DMS153 treated with DMSO at 0.1 percent for 48 hours (cell line): Measurements from ENCODE around the gene TBC1D21.
"Not testable (repeated sequence)": the region's sequence is repeated elsewhere in the genome, so short reads cannot be mapped to it uniquely, and the experiment has no call there.

Experiments
- DNase-seq: peaks from one replicate; lab custom pipeline; 2025; ENCODE audit not compliant: unreplicated experiment; lab: John Stamatoyannopoulos, UW

The TBC1D21 gene

DNA sequence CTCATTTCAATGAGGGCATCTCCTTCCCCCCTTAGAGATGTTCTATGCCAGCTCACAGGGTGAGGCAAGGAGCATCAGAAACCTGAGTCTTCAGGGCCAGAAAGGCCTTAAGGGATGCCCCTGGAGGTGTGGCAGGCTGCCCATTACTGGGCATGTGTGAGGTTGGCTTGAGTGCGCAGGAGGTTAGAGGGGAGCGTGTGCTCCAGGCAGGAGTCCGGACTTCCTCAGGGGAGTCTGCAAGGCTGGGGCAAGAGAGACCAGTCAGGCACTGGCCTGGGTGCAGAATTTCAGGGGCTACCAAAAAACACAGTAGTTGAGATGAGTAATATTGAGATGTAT lies 54.8 kb downstream of the TBC1D21 start:
- no peak for DNase-seq

GRCh38 chr15:73928971-73929627 lies 55.7 kb downstream of the TBC1D21 start:
- no peak for DNase-seq

- no peak for DNase-seq
These were observed 57.0 kb downstream of the TBC1D21 start for GRCh38 chr15:73930371-73930770.

DNA sequence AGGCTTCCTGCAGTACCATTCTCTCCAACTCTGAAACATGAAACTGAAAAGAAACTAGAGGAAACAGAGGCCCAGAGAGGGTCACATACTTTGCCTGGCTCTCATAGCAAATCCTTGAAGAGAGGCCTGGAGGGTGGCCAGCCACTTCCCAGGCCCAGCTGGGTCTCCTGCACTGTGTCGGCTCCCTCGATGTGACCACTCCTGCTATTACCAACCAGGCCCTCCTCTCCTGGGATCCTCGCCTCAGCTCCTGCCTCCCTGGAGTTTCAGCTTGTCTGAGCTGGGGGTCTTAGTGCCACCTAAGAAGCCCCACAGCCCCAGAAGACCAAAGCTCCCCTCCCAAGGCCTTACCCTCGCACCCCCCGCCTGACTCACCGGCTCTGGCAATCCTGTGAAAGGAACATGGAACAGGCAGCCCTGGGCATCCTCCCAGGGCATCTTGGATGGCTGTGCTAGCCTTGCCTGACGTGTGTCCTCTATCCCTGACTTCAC lies 57.5 kb downstream of the TBC1D21 start:
- DNase-seq, result no peak

DNA sequence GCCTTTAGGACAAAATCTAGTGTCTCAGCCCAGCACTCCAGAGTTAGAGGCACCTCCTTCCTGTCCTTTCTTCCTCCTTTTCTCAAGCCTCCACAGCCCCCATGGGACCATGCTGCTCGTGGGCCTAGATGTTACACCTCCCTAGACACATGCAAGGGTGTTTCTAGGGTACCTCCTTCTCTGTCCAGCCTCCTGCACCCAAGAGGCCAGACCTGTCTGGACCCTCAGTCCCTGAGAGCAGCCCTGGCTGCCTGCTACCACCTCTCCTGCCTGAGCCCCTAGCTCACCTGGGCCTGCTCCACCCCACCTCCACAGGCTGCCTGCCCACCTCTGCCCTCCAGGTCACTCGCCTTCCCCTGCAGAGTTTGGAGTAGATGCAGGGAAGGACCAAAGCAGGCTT lies 58.1 kb downstream of the TBC1D21 start:
- DNase-seq, result no peak

GRCh38 chr15:73932381-73933191 lies 59.2 kb downstream of the TBC1D21 start:
- no peak for DNase-seq

DNA sequence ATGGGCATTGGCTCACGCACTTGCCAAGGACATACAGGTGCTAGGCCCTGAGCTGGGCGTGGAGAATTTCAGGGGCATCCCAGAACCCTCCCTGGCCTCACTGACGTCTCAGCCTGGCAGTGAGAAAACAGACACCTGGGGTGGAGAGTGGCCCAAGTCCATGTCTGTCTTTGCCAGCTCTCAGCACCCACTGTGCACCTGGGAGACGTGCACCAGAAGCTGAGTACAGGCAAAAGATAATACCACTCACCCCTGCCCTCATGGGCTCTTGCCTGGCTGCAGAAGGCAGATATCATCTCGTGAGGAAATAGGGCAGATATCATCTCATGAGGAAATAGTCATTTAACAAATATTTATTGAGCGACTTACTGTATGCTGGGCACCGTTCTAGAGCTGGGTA lies 60.9 kb downstream of the TBC1D21 start:
- no peak for DNase-seq

DNA sequence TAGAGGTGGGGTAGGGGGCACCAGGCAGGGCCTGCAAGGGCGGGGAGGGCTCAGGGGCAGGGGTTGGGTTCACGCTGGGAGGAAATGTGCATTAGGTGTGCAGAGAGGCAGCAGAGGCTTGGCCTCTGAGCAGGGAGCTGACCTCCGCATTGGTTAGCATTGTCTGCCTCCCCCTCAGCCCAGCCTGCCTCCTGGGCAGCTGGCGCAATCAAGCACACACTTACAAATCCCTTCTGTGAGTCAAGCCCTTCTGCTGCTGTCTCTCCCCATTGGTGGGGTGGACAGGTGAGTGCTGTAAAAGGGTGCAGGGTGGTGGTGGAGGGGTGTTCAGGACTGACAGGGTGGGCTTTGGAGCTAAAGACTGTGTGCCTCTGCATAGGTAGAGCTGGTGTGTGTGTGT lies 62.2 kb downstream of the TBC1D21 start:
- DNase-seq, result no peak

- DNase-seq, result peak; percentile 1
These were observed 62.8 kb downstream of the TBC1D21 start for GRCh38 chr15:73936181-73936580.

- no peak for DNase-seq
These were observed 63.4 kb downstream of the TBC1D21 start for GRCh38 chr15:73936588-73937290.

- DNase-seq, result no peak
These were observed 63.9 kb downstream of the TBC1D21 start for GRCh38 chr15:73937296-73937695.

DNA sequence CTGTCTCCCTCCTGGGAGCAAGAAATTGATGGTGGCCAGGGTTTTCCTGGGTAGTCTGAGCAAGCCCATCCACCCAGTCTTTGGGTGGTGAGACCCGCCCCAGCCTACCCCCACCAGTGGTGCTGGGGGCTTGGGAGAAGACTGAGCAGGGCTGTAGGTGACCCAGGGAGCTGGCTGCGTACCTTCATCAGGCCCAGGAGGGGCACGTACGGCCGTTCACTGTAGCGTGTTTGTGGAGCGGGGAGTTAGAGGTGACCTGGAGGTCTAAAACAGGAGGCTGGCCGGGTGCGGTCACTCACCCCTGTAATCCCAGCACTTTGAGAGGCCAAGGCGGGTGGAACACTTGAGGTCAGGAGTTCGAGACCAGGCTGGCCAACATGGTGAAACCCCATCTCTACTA lies 64.4 kb downstream of the TBC1D21 start:
- DNase-seq, result no peak

- DNase-seq, result not testable (repeated sequence)
These were observed 65.2 kb downstream of the TBC1D21 start for GRCh38 chr15:73938516-73938915.
